Right lung (tissue), 5 donors: ENCODE measurements around the gene IFNAR2. TPM values are rescaled to one million over a fixed set of nuclear protein-coding genes. Genes with fewer than 3 reads are reported as not detected.
"Not testable (repeated sequence)": the region's sequence is repeated elsewhere in the genome, so short reads cannot be mapped to it uniquely, and the experiment has no call there.

Source experiments
- DNase-seq, 2 donors: peaks; one replicate each; pipeline ENCODE4 v3.0.0-alpha.2; 2013
- polyA plus RNA-seq, 5 donors: library from polyadenylated mRNA; unstranded; fragments of 120-200 nt; gene quantifications; one replicate each; pipeline versions ENCODE4 v1.2.1 to v1.2.3, GENCODE V29; 2013; ENCODE audit warnings: inconsistent platforms in 1 of 5, low replicate concordance in 1 of 5; ENCODE audit not compliant: insufficient read length in 5 of 5, insufficient read depth in 1 of 5

The IFNAR2 gene
- polyA plus RNA-seq, 5 donors = 15.0 to 27.4 (median 22.0) TPM

GRCh38 chr21:33212159-33212851 is 17.4 kb upstream of the IFNAR2 start:
- no peak for DNase-seq

DNA sequence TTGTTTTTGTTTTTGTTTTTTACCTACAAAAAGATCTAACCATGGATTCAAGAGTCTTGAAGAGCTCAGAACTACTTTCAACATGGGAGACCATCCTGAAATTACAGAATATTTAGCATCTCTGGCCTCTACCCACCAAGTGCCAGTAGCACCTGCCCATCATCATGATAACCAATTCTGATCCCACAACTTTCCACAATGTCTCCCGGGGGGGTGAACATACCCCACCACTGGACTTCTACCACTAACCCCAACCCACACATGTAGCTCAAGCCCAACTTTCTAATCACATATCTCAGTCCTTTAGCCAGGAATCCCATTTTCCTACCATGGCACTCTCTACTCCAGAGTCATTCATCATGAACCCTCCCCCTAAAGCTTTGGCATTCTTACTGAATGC is 15.7 kb upstream of the IFNAR2 start:
- no peak for DNase-seq

GRCh38 chr21:33217138-33217520 is 12.6 kb upstream of the IFNAR2 start:
- DNase-seq = no peak

GRCh38 chr21:33219300-33219699 is 10.4 kb upstream of the IFNAR2 start:
- DNase-seq = no peak

DNA sequence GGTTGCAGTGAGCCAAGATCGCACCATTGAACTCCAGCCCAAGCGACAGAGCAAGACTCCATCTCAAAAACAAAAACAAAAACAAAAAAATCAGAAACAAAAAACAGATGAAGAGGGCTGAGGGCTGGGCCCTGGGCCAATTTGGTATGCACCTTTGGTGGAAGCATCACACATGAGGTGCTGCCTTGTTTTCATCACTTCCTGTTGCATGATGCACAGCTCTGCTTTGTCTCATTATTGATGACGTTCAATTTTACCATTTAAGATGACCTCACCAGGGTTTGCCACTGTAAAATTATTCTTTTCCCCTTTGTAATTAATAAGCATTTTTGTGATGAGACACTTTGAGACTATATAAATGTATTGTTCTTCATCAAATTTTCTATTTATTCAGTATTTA is 9.8 kb upstream of the IFNAR2 start:
- no peak for DNase-seq

GRCh38 chr21:33225376-33225775 is 4.4 kb upstream of the IFNAR2 start:
- DNase-seq = not testable (repeated sequence)

DNA sequence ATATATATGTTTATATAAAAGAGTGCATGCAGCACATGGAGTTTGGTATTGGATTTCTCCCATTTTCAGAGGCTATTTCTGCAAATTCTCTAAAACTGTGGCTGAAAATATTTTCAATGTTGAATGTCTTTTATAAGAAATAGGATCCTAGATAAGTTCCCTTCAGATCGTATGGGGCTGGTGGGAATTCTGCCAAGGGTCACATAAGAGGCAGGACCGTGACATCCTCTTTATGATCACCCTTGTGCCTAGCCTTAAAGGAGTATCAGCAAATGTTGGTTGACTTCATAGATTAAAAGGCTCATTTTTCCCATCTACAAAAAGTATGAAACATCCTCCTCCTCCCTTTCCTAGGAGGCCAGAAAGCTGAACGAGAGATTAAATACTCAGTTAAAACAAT is 1.3 kb upstream of the IFNAR2 start:
- no peak for DNase-seq

- DNase-seq = no peak
Measured at GRCh38 chr21:33229099-33229783, 497 bp upstream of the IFNAR2 start.

DNA sequence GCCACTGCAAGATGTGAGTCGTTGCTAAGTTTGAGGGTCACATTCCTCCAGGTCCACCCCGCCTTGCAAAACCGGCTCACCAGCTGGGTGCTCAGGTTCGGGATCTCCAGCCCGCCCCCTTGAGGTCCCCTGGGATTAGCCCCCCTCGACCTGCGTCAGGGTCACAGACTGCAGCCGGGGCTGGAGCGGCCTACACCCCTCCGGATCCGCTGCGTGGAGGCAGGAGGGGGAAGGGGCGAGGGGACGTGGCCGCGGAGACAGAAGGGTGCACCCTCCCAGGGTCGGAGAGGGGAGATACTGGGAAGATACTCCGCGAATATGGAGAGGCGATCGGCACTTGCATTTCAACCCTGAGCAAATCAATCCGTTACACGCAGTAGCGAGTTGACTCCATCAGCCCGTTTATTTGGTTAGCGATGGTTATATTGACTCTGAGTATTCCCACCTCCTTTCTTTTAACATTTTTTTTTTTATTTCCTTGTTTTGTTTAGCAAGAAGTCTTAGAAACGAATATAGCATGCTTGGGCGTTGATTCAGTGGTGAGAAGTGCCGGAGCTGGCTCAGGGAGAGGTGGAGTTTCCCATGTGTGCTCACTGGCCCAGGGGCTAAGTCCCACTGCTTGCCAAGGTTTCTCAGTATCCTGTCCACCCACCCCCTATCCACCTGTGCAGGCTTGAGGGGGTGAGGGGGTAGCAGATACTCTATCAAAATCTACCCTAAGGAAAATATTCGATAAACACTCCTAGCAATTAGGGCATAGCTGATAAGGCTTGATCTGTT is 997 bp downstream of the IFNAR2 start:
- peak in 1 of 2 donors; percentile 24 for DNase-seq

GRCh38 chr21:33231526-33231925 is 1.8 kb downstream of the IFNAR2 start:
- no peak for DNase-seq

GRCh38 chr21:33232291-33233034 is 2.7 kb downstream of the IFNAR2 start:
- DNase-seq = no peak

DNA sequence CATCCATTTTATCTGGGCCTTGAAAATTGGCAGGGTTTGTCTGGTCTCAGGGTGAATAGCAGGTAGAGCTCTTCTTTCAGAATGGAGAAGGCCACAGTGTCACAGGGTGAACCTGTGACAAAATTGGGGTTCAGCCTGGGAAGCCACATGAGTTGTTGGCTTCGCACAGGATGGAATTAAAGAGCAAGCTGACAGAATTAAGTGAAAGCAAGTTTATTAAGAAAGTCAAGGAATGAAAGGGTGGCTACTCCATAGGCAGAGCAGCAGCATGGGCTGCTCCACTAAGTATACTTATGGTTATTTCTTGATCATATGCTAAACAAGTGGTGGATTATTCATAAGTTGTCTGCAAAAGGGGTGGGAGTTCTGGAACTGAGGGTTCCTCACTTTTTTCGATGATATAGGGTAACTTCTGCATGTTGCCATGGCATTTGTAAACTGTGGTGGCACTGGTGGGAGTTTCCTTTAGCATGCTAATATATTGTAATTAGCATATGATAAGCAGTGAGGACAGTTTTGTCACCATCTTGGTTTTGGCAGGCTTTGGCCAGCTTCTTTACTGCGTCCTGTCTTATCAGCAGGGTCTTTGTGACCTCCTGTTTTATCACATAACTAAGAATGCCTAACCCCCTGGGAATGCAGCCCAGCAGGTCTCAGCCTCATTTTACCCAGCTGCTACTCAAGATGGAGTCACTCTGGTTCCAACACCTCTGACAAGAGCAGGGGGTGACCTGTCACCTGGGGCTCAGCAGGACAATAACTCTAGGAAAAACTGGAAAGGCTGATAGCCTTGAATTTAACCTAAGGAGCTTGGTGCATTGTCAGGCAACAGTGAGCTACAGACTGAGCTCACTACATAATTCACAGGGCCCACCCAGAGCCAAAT is 5.1 kb downstream of the IFNAR2 start:
- DNase-seq = no peak

DNA sequence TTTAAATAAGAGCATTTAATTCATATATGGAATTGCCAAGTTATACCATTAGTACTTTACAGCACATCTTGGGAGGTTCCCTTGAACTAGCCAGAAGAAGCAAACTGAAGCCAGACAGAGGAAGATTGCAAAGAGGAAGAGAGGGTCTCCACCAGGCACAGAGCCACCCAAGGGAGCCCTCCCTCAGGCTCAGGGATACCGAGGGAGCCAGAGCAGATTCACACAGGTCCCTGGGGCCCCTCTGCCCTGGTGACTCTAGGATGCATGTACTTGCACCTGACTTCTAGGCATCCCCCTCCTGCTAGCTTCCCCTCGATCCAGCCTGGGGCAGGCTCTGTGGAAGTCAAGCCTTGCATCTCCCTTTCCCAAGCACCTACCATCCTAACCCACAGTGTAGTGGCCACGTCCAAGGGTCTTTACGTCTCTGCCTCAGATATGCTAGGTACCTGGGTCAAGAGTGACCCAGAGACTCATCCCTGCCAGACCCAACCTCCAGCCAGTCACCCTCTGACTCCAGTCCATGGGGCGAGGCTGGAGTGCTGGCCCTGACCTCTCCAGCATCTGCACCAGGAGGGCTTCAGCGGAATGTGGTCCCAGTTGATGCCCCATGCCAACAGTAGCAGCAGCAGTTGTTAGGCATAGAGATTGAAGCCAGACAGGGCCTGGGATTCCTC is 6.4 kb downstream of the IFNAR2 start:
- no peak for DNase-seq

DNA sequence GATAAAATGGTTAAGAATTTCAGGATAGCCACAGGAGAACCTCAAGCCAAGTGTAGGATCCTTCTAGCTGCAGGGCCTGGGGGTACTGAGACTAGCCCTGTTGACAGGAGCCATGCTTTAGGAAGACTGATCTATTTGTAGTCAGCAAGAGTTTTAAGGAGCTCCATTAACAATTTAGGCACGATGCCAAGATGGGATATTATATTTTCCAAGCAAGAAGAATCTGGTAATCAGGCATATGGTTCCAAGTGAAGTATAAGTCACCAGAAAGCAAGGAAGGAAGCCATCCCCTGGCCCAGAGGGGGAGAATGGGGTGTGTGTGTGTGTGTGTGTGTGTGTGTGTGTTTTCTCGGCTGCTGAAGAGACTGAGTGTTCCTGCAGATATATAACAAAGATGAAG is 7.0 kb downstream of the IFNAR2 start:
- no peak for DNase-seq

- DNase-seq = no peak
Measured at GRCh38 chr21:33237486-33237885, 7.7 kb downstream of the IFNAR2 start.

DNA sequence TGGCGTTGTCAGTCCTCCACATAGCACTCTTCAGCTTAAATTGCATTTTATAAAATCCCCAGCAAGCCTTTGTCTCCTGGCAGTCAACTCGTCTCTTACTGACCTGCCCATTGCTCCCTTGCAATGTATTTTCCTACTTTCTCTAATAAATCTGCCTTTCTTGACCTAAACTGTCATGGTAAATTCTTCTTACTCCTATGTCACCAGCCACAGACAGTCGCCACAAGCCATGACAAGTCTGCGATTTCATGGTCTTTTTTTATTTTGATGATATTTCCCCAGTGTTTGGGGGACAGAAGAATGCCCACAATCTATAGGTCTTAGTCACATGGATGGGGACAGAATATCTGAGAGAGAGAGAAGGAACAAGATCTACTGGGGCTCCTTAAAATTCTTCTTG is 8.4 kb downstream of the IFNAR2 start:
- no peak for DNase-seq

- DNase-seq = no peak
Measured at GRCh38 chr21:33238565-33239255, 9.0 kb downstream of the IFNAR2 start.

GRCh38 chr21:33239559-33240127 is 9.9 kb downstream of the IFNAR2 start:
- DNase-seq = not testable (repeated sequence)

DNA sequence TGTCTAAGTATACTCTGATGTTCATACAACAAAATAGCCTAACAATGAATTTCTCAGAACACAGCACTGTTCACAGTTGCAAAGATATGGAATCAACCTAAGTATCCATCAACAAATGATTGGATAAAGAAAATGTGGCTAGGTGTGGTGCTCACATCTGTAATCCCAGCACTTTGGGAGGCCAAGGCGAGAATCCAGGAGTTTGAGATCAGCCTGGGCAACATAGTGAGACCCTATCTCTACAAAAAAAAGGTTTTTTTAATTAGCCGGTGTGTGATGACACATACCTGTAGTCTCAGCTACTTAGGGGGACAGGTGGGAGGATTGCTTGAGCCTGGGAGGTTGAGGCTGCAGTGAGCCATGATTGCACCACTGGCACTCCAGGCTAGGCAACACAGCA is 10.7 kb downstream of the IFNAR2 start:
- no peak for DNase-seq

DNA sequence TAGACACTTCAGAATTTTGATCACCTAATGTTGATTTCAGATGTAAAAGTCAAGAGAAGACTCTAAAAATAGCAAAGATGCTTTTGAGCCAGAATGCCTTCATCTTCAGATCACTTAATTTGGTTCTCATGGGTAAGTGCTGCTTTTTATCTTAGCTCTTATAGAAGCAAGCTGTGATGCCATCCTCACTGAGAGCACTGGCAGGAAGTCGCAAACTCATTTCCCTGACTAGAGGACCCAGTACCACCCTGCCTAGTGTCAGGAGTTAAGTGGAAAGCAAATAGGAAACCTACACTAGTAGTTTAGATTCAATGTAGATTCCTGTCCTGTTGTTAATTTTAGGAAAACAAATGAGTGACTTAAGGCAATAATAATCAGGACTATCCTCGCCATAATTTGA is 12.1 kb downstream of the IFNAR2 start:
- DNase-seq = no peak
